H1 (cell line): ENCODE measurements around the gene TDO2. TPM values are rescaled to one million over a fixed set of nuclear protein-coding genes. Genes with fewer than 3 reads are reported as not detected.

Source experiments
- CTCF ChIA-PET: fragments of 300-600 bp; sonication (Branson Sonifier 250); formaldehyde crosslinking; loops from one replicate; lab custom pipeline; 2021; ENCODE audit not compliant: partially characterized antibody; lab: Charles Lee
- POLR2A ChIA-PET: fragments of 300-600 bp; sonication (Branson Sonifier 250); formaldehyde crosslinking; loops from one replicate; lab custom pipeline; 2021; ENCODE audit warnings: inconsistent platforms; ENCODE audit not compliant: partially characterized antibody; lab: Charles Lee
- DNase-seq, 2 experiments: peaks; one replicate each; pipeline versions ENCODE4 v3.0.0 to v3.0.0-alpha.2; 2010 to 2022; ENCODE audit warnings: low spot score in 2 of 2, low read depth in 1 of 2, mixed read lengths in 1 of 2
- FAIRE-seq: peaks from 2 replicates; lab custom pipeline; 2011; peaks lifted over from hg19 to GRCh38; lab: Jason Lieb, UNC
- H2AFZ ChIP-seq: 2 replicates; pipeline ENCODE4 v1.8.1; 2012; ENCODE audit warnings: low read length, inconsistent platforms
- H2AK5ac ChIP-seq: 2 replicates; pipeline ENCODE4 v1.6.1; 2013; ENCODE audit warnings: low read depth, low read length
- H2BK120ac ChIP-seq: replicated peaks from 2 replicates; pipeline ENCODE3; 2013; ENCODE audit warnings: low read depth, low read length, inconsistent platforms
- H2BK12ac ChIP-seq: 2 replicates; pipeline ENCODE4 v1.6.1; 2013; ENCODE audit warnings: low read depth, low read length
- H2BK15ac ChIP-seq: 2 replicates; pipeline ENCODE4 v1.6.1; 2013; ENCODE audit warnings: low read length
- H2BK20ac ChIP-seq: 2 replicates; pipeline ENCODE4 v1.6.1; 2013; ENCODE audit warnings: low read length
- H2BK5ac ChIP-seq: 2 replicates; pipeline ENCODE4 v1.6.1; 2013; ENCODE audit warnings: low read depth, low read length
- H3K14ac ChIP-seq: 2 replicates; pipeline ENCODE4 v1.6.1; 2013; ENCODE audit warnings: inconsistent platforms; ENCODE audit not compliant: insufficient read length
- H3K18ac ChIP-seq: 2 replicates; pipeline ENCODE4 v1.6.1; 2013; ENCODE audit warnings: low read length; ENCODE audit errors: extremely low read depth
- H3K23ac ChIP-seq: 2 replicates; pipeline ENCODE4 v1.6.1; 2013; ENCODE audit warnings: inconsistent platforms; ENCODE audit not compliant: insufficient read length
- H3K23me2 ChIP-seq: 2 replicates; pipeline ENCODE4 v1.6.1; 2013; ENCODE audit warnings: low read depth, low read length
- H3K27ac ChIP-seq: 2 replicates; pipeline ENCODE4 v1.6.1; 2011; ENCODE audit warnings: low read depth, low read length, inconsistent platforms
- H3K27me3 ChIP-seq, 4 experiments: replicated peaks in 1 of 4; 1 replicate in 1 of 4; 2 replicates in 3 of 4; pipeline versions ENCODE4 v1.6.1 to v1.8.1; 2011 to 2013; ENCODE audit warnings: low read length in 3 of 4, mild to moderate bottlenecking in 3 of 4, inconsistent platforms in 2 of 4, mixed read lengths in 2 of 4, moderate library complexity in 1 of 4; ENCODE audit not compliant: control insufficient read depth in 3 of 4, insufficient read depth in 3 of 4; ENCODE audit errors: extremely low read depth in 1 of 4
- H3K36me3 ChIP-seq, 4 experiments: 2 replicates each; pipeline versions ENCODE4 v1.6.1 to v1.8.1; 2011 to 2013; ENCODE audit warnings: mild to moderate bottlenecking in 4 of 4, low read length in 3 of 4, moderate library complexity in 2 of 4, control low read depth in 1 of 4, inconsistent platforms in 1 of 4; ENCODE audit not compliant: insufficient read depth in 4 of 4, control insufficient read depth in 2 of 4
- H3K4ac ChIP-seq: replicated peaks from 2 replicates; pipeline ENCODE3; 2013; ENCODE audit warnings: low read length, low read depth, mixed read lengths, inconsistent platforms; ENCODE audit not compliant: insufficient read length
- H3K4me1 ChIP-seq, 4 experiments: replicated peaks in 1 of 4; 1 replicate in 1 of 4; 2 replicates in 3 of 4; pipeline versions ENCODE4 v1.6.1 to v1.8.1; 2011 to 2013; ENCODE audit warnings: low read length in 3 of 4, inconsistent platforms in 2 of 4, mixed read lengths in 1 of 4; ENCODE audit not compliant: insufficient read depth in 4 of 4, control insufficient read depth in 3 of 4
- H3K4me2 ChIP-seq, 2 experiments: 2 replicates each; pipeline versions ENCODE4 v1.6.1 to v1.8.1; 2011 to 2013; ENCODE audit warnings: low read depth in 2 of 2, low read length in 2 of 2, control low read depth in 1 of 2, inconsistent platforms in 1 of 2, mild to moderate bottlenecking in 1 of 2; ENCODE audit not compliant: insufficient read depth in 1 of 2
- H3K4me3 ChIP-seq, 4 experiments: fragments of 200-600, 300-600 bp in 1 of 4; sonication (generic), shearing (Covaris generic), sonication (Bioruptor Twin) in 1 of 4; 2 replicates each; pipeline versions ENCODE4 v1.5.1 to v1.8.1; 2011 to 2016; ENCODE audit warnings: low read length in 4 of 4, low read depth in 3 of 4, control low read depth in 2 of 4, inconsistent platforms in 2 of 4, mild to moderate bottlenecking in 2 of 4, mixed read lengths in 1 of 4, moderate library complexity in 1 of 4; ENCODE audit not compliant: insufficient read depth in 2 of 4; ENCODE audit errors: extremely low read depth in 1 of 4
- H3K56ac ChIP-seq: replicated peaks from 2 replicates; pipeline ENCODE3; 2013; ENCODE audit warnings: low read depth, mild to moderate bottlenecking, mixed read lengths, low read length, inconsistent platforms; ENCODE audit not compliant: insufficient read length
- H3K79me1 ChIP-seq: 2 replicates; pipeline ENCODE4 v1.6.1; 2013; ENCODE audit warnings: low read depth, low read length, control low read depth
- H3K79me2 ChIP-seq, 2 experiments: 2 replicates each; pipeline versions ENCODE4 v1.6.1 to v1.8.1; 2012 to 2013; ENCODE audit warnings: low read length in 2 of 2, mild to moderate bottlenecking in 2 of 2, inconsistent platforms in 1 of 2; ENCODE audit not compliant: insufficient read depth in 2 of 2, control insufficient read depth in 1 of 2
- H3K9ac ChIP-seq, 4 experiments: replicated peaks in 1 of 4; 1 replicate in 1 of 4; 2 replicates in 3 of 4; pipeline versions ENCODE4 v1.6.1 to v1.8.1; 2011 to 2013; ENCODE audit warnings: low read depth in 3 of 4, low read length in 3 of 4, control low read depth in 2 of 4, mild to moderate bottlenecking in 2 of 4, moderate library complexity in 2 of 4, inconsistent platforms in 1 of 4; ENCODE audit errors: extremely low read depth in 1 of 4
- H3K9me3 ChIP-seq, 2 experiments: 2 replicates each; pipeline versions ENCODE4 v1.6.1 to v1.8.1; 2012 to 2013; ENCODE audit warnings: mild to moderate bottlenecking in 2 of 2, moderate library complexity in 2 of 2, control low read depth in 1 of 2, inconsistent platforms in 1 of 2, low read depth in 1 of 2, low read length in 1 of 2, mixed read lengths in 1 of 2; ENCODE audit not compliant: insufficient read depth in 2 of 2
- H4K20me1 ChIP-seq, 2 experiments: replicated peaks in 1 of 2; 2 replicates each; pipeline versions ENCODE3 to v1.8.1; 2011 to 2013; ENCODE audit warnings: inconsistent platforms in 2 of 2, low read length in 2 of 2, mild to moderate bottlenecking in 1 of 2; ENCODE audit not compliant: insufficient read depth in 2 of 2, control insufficient read depth in 1 of 2
- H4K5ac ChIP-seq: 2 replicates; pipeline ENCODE4 v1.6.1; 2013; ENCODE audit warnings: low read length, low read depth, mixed read lengths, inconsistent platforms; ENCODE audit not compliant: insufficient read length
- H4K8ac ChIP-seq: 2 replicates; pipeline ENCODE4 v1.8.0; 2013; ENCODE audit warnings: mild to moderate bottlenecking, moderate library complexity, low read length, inconsistent platforms; ENCODE audit not compliant: insufficient read depth; ENCODE audit errors: extremely low read depth
- H4K91ac ChIP-seq: replicated peaks from 2 replicates; pipeline ENCODE3; 2013; ENCODE audit warnings: low read length, mixed read lengths, inconsistent platforms; ENCODE audit not compliant: insufficient read length
- ATF2 ChIP-seq: IDR thresholded peaks from 2 replicates; pipeline ENCODE4 v1.6.1; 2012; ENCODE audit warnings: low read length, inconsistent platforms
- ATF3 ChIP-seq: IDR thresholded peaks from 2 replicates; pipeline ENCODE4 v1.6.1; 2011; ENCODE audit warnings: low read depth, mild to moderate bottlenecking, low read length; ENCODE audit not compliant: insufficient read depth
- BCL11A ChIP-seq, 2 experiments: IDR thresholded peaks; one replicate each; pipeline ENCODE4 v1.6.1; 2011; ENCODE audit warnings: low read depth in 2 of 2, low read length in 2 of 2, mild to moderate bottlenecking in 2 of 2
- CBX5 ChIP-seq: fragments of 300-800, 300-1000 bp; sonication (generic); IDR thresholded peaks from 2 replicates; pipeline ENCODE4 v1.7.1; 2016; ENCODE audit warnings: antibody characterized with exemption, low read length, low read depth
- E2F6 ChIP-seq: IDR thresholded peaks from 2 replicates; pipeline ENCODE4 v1.6.1; 2012; ENCODE audit warnings: inconsistent platforms
- EGR1 ChIP-seq: IDR thresholded peaks from 2 replicates; pipeline ENCODE4 v1.6.1; 2011; ENCODE audit warnings: low read depth, low read length, borderline replicate concordance
- EZH2 ChIP-seq: fragments of 200-600 bp; sonication (generic); IDR thresholded peaks from 2 replicates; pipeline ENCODE4 v1.7.1; 2012; ENCODE audit warnings: low read depth, mild to moderate bottlenecking, moderate library complexity, low read length, inconsistent platforms; ENCODE audit not compliant: severe bottlenecking
- GTF2F1 ChIP-seq: IDR thresholded peaks from 2 replicates; pipeline ENCODE4 v1.6.1; 2012; ENCODE audit warnings: low read depth, low read length, improper control_type of control experiment, borderline replicate concordance
- POLR2A ChIP-seq, 2 experiments: IDR thresholded peaks; 1 replicate in 1 of 2; 2 replicates in 1 of 2; pipeline ENCODE4 v1.6.1; 2011; ENCODE audit warnings: low read depth in 2 of 2, low read length in 2 of 2, mild to moderate bottlenecking in 2 of 2; ENCODE audit errors: control extremely low read depth in 1 of 2
- RNF2 ChIP-seq: fragments of 200-900, 300-1000 bp; sonication (generic); IDR thresholded peaks from 2 replicates; pipeline ENCODE4 v1.7.1; 2016; ENCODE audit warnings: borderline replicate concordance, low read depth, mild to moderate bottlenecking, antibody characterized with exemption, low read length; ENCODE audit not compliant: poor library complexity, severe bottlenecking; ENCODE audit errors: missing control alignments
- SIX5 ChIP-seq: IDR thresholded peaks from 2 replicates; pipeline ENCODE4 v1.6.1; 2011; ENCODE audit warnings: mild to moderate bottlenecking, low read depth, low read length
- TCF12 ChIP-seq: IDR thresholded peaks from 2 replicates; pipeline ENCODE4 v1.6.1; 2011; ENCODE audit warnings: low read depth, mild to moderate bottlenecking, low read length
- WGBS, 2 experiments: shearing (Covaris generic) in 1 of 2; methylation state at CpG; one replicate each; pipeline versions ENCODE4 v1.1.6 to v1.1.7; 2013 to 2015; ENCODE audit warnings: low lambda C conversion rate in 2 of 2, mixed read lengths in 2 of 2, inconsistent platforms in 1 of 2, low coverage in 1 of 2, missing lambda C conversion rate in 1 of 2; ENCODE audit not compliant: insufficient replicate concordance in 2 of 2, insufficient coverage in 1 of 2, insufficient read length in 1 of 2; ENCODE audit errors: extremely low coverage in 1 of 2, missing lambda C conversion rate in 1 of 2; 5-methylcytosine and 5-hydroxymethylcytosine counted together
- polyA plus RNA-seq, 7 experiments: library from polyadenylated mRNA; depleted of rRNA in 3 of 7; stranded (reverse) in 5 of 7; unstranded in 2 of 7; fragments of >200 nt in 5 of 7; fragments of 200-250 nt in 2 of 7; gene quantifications; 1 replicate in 5 of 7; 2 replicates in 1 of 7; 4 replicates in 1 of 7; pipeline versions ENCODE4 v1.2.1 to v1.2.3, GENCODE V29; 2011 to 2013; ENCODE audit warnings: missing spikeins in 2 of 7, mixed read lengths in 2 of 7
- total RNA-seq: library from RNA; stranded (reverse); fragmentation: NEBNext Ultra II Directional; extraction: Animal tissue kit (Norgen Biotek cat#: 25700); gene quantifications from 2 replicates; pipeline ENCODE4 v1.2.1, GENCODE V29; 2021

The TDO2 gene
- total and polyA plus RNA-seq, 2 of the 8 experiments (the other 6 are each of a cell fraction or from before 2014, with no cell fraction given) = 0.03 TPM; not detected in 1

GRCh38 chr4:155855897-155856296 is 47.6 kb upstream of the TDO2 start:
- Histone ChIP-seq H2AK5ac (no peak overlapping the region), H3K79me2 (no peaks in the 10 kb centered on the region), H3K27ac (no peak overlapping the region), H2BK20ac (no peak overlapping the region), H3K79me1 (no peaks in the 10 kb centered on the region), H3K36me3 (no peaks in the 10 kb centered on the region), H3K27me3 (no peaks in the 10 kb centered on the region), H3K14ac (no peak overlapping the region), H4K8ac (no peak overlapping the region), H3K56ac (no peak overlapping the region), H3K18ac (no peak overlapping the region), H3K4me1 (no peaks in the 10 kb centered on the region), H3K9ac (no peak overlapping the region), H3K4ac (no peak overlapping the region), H3K4me3 (no peak overlapping the region), H3K4me2 (no peak overlapping the region), H2BK12ac (no peak overlapping the region), H4K5ac (no peak overlapping the region), H3K23ac (no peak overlapping the region), H4K91ac (no peak overlapping the region), H4K20me1 (no peaks in the 10 kb centered on the region), H3K9me3 (no peaks in the 10 kb centered on the region), H3K23me2 (no peaks in the 10 kb centered on the region), H2BK15ac (no peak overlapping the region), H2BK5ac (no peak overlapping the region), H2AFZ (no peak overlapping the region), H2BK120ac (no peak overlapping the region)
- CTCF ChIA-PET = no interaction called here
- FAIRE-seq = no peak
- POLR2A ChIA-PET = no interaction called here
- 95% methylated on average over 2 of the region's 2 CpGs; no CpG with 5 or more reads in 1 of the 2 experiments for WGBS, 2 experiments
- DNase-seq = no peak
- TF ChIP-seq TCF12 (no peak), GTF2F1 (no peak), BCL11A (IDR thresholded peaks at IDR 0.05; ENCODE audit: low read depth in 2 of 2, low read length in 2 of 2) (no peak), EGR1 (no peak), SIX5 (no peak), ATF3 (no peak), E2F6 (no peak), EZH2 (no peak), POLR2A (IDR thresholded peaks at IDR 0.05; ENCODE audit: control extremely low read depth in 1 of 2, low read depth in 2 of 2, low read length in 2 of 2) (no peak), ATF2 (no peak), CBX5 (no peak), RNF2 (no peak)
